Activated B cell treated with CpG ODN at 0.5 μM for 24 hours (primary cell): ENCODE results near the gene COL4A4. TPM values are rescaled to one million over a fixed set of nuclear protein-coding genes. Genes with fewer than 3 reads are reported as not detected.

Experiments used
- ATAC-seq: fragments of 200-7000 bp; cut with Tn5 transposase; one replicate; pipeline ENCODE4 v1.10.0; 2021; ENCODE audit warnings: low read depth, mild to moderate bottlenecking, moderate library complexity
- CTCF ChIA-PET: fragments of 350-600 bp; sonication (Branson Sonifier 250); formaldehyde crosslinking; loops from one replicate; lab custom pipeline; 2021; ENCODE audit warnings: antibody characterized with exemption; lab: Charles Lee
- POLR2A ChIA-PET: fragments of 350-600 bp; sonication (Branson Sonifier 250); formaldehyde crosslinking; loops from one replicate; lab custom pipeline; 2021; ENCODE audit warnings: antibody characterized with exemption; lab: Charles Lee
- DNase-seq: peaks from one replicate; pipeline ENCODE4 v3.0.0; 2022
- H3K27ac Mint-ChIP-seq: one replicate; pipeline ENCODE4 v1.8.0; 2020; ENCODE audit warnings: mixed read lengths
- H3K27me3 Mint-ChIP-seq: one replicate; pipeline ENCODE4 v1.8.0; 2021; ENCODE audit warnings: mixed read lengths
- H3K36me3 Mint-ChIP-seq: one replicate; pipeline ENCODE4 v1.8.0; 2021; ENCODE audit warnings: low read depth, mixed read lengths
- H3K4me1 Mint-ChIP-seq: one replicate; pipeline ENCODE4 v1.8.0; 2021; ENCODE audit warnings: mixed read lengths
- H3K4me3 Mint-ChIP-seq: one replicate; pipeline ENCODE4 v1.8.0; 2020; ENCODE audit warnings: mild to moderate bottlenecking, mixed read lengths
- H3K9me3 Mint-ChIP-seq: one replicate; pipeline ENCODE4 v1.8.0; 2020; ENCODE audit warnings: mixed read lengths
- intact Hi-C: fragments of 100-400 bp; cut with micrococcal nuclease; formaldehyde crosslinking; loops from one replicate; pipeline ENCODE4 v1.15.1; 2024
- total RNA-seq: library from RNA; stranded (reverse); gene quantifications from 2 replicates; pipeline ENCODE4 v1.2.3, GENCODE V29; 2022
- TF ChIP-seq, protein P1 (sequence below): fragments of 200-600 bp; IDR thresholded peaks from one replicate; pipeline ENCODE4 v1.8.0; 2022; ENCODE audit warnings: antibody characterized with exemption, mild to moderate bottlenecking

Gene COL4A4
- total RNA-seq, 1 donor from 2014 or later, result 10.9 TPM

GRCh38 chr2:227153758-227154486, 10.1 kb downstream of the COL4A4 start:
- DNase-seq (no peak), ATAC-seq (no peak)
- ChIA-PET CTCF (interaction anchor here (0.5 to 1.4 kb wide), 2 partner anchors 81 to 84 kb away, joined by 3 to 4 read pairs; no protein-coding TSS in a partner anchor), POLR2A (no interaction called here)
- Mint-ChIP-seq H3K36me3 (no peaks in the 10 kb centered on the region), H3K27me3 (no peaks in the 10 kb centered on the region), H3K27ac (no peak overlapping the region), H3K9me3 (peaks cover 5% of the 10 kb centered on the region), H3K4me1 (peaks cover 11% of the 10 kb centered on the region), H3K4me3 (no peak overlapping the region)
- intact Hi-C loops, result no loop called here
- TF ChIP-seq, protein P1, sequence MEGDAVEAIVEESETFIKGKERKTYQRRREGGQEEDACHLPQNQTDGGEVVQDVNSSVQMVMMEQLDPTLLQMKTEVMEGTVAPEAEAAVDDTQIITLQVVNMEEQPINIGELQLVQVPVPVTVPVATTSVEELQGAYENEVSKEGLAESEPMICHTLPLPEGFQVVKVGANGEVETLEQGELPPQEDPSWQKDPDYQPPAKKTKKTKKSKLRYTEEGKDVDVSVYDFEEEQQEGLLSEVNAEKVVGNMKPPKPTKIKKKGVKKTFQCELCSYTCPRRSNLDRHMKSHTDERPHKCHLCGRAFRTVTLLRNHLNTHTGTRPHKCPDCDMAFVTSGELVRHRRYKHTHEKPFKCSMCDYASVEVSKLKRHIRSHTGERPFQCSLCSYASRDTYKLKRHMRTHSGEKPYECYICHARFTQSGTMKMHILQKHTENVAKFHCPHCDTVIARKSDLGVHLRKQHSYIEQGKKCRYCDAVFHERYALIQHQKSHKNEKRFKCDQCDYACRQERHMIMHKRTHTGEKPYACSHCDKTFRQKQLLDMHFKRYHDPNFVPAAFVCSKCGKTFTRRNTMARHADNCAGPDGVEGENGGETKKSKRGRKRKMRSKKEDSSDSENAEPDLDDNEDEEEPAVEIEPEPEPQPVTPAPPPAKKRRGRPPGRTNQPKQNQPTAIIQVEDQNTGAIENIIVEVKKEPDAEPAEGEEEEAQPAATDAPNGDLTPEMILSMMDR, result no peak

GRCh38 chr2:227153307-227153706, 10.7 kb downstream of the COL4A4 start:
- POLR2A ChIA-PET, result no interaction called here
- Mint-ChIP-seq H3K4me1 (peaks cover 11% of the 10 kb centered on the region), H3K27me3 (no peaks in the 10 kb centered on the region), H3K9me3 (peaks cover 5% of the 10 kb centered on the region), H3K27ac (no peak overlapping the region), H3K4me3 (no peak overlapping the region), H3K36me3 (no peaks in the 10 kb centered on the region)
- TF ChIP-seq, protein P1, result no peak
- CTCF ChIA-PET, result no interaction called here
- DNase-seq, result no peak
- no peak for ATAC-seq
- intact Hi-C loops, result no loop called here

DNA sequence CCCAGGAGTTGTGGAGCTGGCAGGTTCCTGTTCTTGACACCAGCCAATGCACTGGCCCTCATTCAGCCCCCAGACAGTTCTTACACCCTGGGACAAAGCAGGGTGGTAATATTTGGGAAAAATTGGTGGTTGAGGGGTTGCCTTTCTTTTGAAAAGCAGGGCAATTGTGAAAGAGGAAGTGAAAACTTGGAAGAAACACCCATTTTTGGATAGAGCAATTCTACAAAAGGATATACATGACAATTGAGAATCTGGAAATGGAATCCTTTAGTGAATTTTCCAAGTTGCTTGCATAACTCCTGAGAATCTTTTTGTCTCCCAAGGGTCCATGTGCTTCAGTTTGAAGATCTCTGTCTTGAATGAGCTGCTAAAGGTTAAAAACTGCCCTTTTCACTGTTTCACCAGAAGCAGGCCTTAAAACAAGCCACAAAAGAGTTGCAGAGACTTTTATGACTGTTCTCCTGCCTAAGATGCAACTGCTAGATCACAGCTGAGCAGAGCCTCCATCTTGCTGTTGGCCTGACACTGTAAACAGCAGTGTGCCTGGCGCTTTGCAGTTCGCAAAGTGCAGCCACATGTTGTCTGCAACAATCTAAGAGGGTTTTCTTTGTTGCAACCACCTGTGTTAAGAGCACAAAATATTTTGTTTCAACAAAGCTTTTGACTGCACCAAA, 11.8 kb downstream of the COL4A4 start:
- peaks cover 11% of the 10 kb centered on the region for H3K4me1 Mint-ChIP-seq
- peaks cover 3% of the 10 kb centered on the region for H3K36me3 Mint-ChIP-seq
- TF ChIP-seq, protein P1, result no peak
- no peak overlapping the region for H3K4me3 Mint-ChIP-seq
- H3K27ac Mint-ChIP-seq, result no peak overlapping the region
- no peak for ATAC-seq
- ChIA-PET POLR2A (interaction anchor here (1.4 kb wide), 1 partner anchor 11 kb away, joined by 3 read pairs; no protein-coding TSS in a partner anchor), CTCF (no interaction called here)
- intact Hi-C loops, result no loop called here
- peaks cover 8% of the 10 kb centered on the region for H3K9me3 Mint-ChIP-seq
- DNase-seq, result no peak
- no peaks in the 10 kb centered on the region for H3K27me3 Mint-ChIP-seq

DNA sequence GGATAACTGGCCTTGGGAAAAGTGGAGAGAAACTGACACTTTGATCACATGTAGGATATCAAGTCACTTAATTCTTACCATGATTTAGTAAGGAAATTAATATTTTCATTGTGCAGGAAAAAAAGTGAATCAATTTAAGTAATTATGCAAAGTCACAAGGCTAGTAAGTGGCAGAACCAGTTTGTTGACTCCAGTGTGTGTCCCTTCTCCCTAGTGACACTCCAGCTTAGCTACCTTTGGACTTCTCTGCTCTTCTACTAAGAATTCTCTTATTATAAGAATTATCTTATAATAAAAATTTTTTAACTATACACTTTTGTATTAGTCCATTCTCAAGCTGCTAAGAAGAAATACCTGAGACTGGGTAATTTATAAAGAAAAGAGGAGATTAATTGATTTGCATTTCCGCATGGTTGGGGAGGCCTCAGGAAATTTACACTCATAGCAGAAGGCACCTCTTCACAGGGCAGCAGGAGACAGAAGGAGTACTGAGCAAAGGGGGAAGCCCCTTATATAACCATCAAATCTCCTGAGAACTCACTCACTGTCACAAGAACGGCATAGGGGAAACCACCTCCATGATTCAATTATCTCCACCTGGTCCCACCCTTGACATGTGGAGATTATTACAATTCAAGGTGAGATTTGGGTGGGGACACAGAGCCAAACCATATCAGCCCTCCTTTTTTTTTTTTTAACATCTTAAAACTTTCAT, 13.6 kb downstream of the COL4A4 start:
- ChIA-PET POLR2A (interaction anchor here (1.1 to 1.4 kb wide), 2 partner anchors 13 to 15 kb away, joined by 3 to 6 read pairs; no protein-coding TSS in a partner anchor), CTCF (no interaction called here)
- ATAC-seq, result peak; percentile 64
- intact Hi-C loops, result loop anchor here (1.0 kb wide), 1 partner anchor 13 kb away; no protein-coding TSS in a partner anchor
- Mint-ChIP-seq H3K27ac (no peak overlapping the region), H3K4me3 (no peak overlapping the region), H3K27me3 (no peaks in the 10 kb centered on the region), H3K36me3 (peaks cover 15% of the 10 kb centered on the region), H3K4me1 (peaks cover 11% of the 10 kb centered on the region), H3K9me3 (peaks cover 8% of the 10 kb centered on the region)
- DNase-seq, result no peak
- TF ChIP-seq, protein P1, result no peak
